ENCODE measurements around the gene PCK1.

PCK1 gene

DNA sequence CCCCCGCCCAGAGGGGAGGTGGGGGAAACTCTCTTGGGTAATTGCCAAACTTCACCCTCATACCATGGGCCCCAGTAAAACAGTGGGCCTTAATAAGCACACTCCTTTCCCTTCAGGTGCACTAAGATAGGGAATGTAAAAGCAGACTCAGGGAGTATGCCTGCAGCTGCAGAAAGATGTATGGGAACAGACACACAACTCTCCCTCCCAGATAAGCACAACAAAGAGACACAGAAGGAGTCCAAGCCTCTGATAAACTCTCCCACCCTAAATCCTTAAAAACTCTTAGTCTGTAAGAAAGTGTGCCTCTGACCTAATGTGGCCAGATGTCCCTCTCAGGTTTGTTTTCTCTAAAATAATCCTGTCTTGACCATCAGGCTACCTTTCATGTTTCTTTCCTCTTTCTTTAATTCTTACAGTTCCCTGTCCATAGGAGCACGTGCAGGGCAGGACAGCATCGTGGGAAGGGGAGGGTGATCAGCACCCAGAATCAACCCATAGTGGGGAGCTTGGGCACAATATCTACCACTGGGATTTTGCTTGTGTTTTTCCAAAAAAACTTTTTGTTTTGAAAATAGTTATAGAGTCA lies 24.7 kb upstream of the PCK1 start:
- no peak for DNase-seq (ENCODE audit: extremely low read depth, low read depth)
- H3K4me3 ChIP-seq (replicated peaks; ENCODE audit: low read depth, low read length), result no peak overlapping the region
- TF ChIP-seq, protein P1, sequence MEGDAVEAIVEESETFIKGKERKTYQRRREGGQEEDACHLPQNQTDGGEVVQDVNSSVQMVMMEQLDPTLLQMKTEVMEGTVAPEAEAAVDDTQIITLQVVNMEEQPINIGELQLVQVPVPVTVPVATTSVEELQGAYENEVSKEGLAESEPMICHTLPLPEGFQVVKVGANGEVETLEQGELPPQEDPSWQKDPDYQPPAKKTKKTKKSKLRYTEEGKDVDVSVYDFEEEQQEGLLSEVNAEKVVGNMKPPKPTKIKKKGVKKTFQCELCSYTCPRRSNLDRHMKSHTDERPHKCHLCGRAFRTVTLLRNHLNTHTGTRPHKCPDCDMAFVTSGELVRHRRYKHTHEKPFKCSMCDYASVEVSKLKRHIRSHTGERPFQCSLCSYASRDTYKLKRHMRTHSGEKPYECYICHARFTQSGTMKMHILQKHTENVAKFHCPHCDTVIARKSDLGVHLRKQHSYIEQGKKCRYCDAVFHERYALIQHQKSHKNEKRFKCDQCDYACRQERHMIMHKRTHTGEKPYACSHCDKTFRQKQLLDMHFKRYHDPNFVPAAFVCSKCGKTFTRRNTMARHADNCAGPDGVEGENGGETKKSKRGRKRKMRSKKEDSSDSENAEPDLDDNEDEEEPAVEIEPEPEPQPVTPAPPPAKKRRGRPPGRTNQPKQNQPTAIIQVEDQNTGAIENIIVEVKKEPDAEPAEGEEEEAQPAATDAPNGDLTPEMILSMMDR (IDR thresholded peaks at IDR 0.05; ENCODE audit: low read depth, low read length, missing control alignments), result no peak

DNA sequence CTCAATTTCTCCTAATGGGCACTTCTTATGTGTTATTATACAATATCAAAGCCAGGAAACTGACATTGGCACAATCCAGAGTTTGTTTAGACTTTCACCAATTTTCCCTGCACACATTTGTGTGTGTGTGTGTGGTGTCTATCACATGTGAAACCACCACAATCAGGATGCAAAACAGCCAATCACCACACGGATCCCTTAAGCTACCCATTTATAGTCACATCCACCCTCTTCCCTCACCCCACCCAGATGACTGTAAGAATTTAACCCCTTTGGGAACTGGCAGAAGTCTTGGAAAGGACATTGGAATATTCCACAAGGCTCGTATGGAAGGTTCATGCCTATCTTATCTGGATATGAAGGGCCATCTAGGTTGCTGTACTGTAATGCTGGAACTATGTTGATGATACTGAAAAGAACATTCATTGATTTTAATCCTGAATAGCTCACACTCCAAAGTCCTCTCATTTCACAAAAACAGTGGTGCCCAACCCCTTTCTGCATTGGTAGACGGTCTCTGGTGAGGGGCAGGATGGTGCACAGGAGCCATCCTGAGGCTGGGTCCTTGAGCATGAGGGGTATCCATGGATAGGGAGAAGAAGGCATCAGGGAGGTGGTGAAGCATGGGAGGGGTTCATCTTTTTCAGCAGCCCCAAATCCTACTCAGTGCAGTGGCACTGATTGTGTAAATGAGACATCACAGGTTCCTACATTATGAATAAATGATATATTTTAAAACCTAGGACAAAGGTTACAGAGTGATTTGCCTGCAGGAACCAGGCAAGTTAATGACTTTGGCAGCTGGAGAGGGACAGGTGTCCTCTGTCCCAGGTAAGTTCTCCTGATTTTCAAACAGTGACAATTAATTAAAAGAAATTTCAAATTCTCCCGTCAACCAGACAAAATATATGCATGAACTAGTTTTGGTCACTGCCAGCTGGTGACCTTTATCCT lies 23.9 kb upstream of the PCK1 start:
- TF ChIP-seq, protein P1 (IDR thresholded peaks at IDR 0.05; ENCODE audit: low read depth, low read length, missing control alignments), result no peak
- no peak for DNase-seq (ENCODE audit: extremely low read depth, low read depth)
- H3K4me3 ChIP-seq (replicated peaks; ENCODE audit: low read depth, low read length), result no peak overlapping the region

GRCh38 chr20:57537822-57538221 lies 23.1 kb upstream of the PCK1 start:
- no peak for DNase-seq (ENCODE audit: extremely low read depth, low read depth)
- TF ChIP-seq, protein P1 (IDR thresholded peaks at IDR 0.05; ENCODE audit: low read depth, low read length, missing control alignments), result no peak
- H3K4me3 ChIP-seq (replicated peaks; ENCODE audit: low read depth, low read length), result no peak overlapping the region

GRCh38 chr20:57539889-57540288 lies 21.0 kb upstream of the PCK1 start:
- H3K4me3 ChIP-seq (replicated peaks; ENCODE audit: low read depth, low read length), result no peak overlapping the region
- DNase-seq (ENCODE audit: extremely low read depth, low read depth), result no peak
- TF ChIP-seq, protein P1 (IDR thresholded peaks at IDR 0.05; ENCODE audit: low read depth, low read length, missing control alignments), result no peak

DNA sequence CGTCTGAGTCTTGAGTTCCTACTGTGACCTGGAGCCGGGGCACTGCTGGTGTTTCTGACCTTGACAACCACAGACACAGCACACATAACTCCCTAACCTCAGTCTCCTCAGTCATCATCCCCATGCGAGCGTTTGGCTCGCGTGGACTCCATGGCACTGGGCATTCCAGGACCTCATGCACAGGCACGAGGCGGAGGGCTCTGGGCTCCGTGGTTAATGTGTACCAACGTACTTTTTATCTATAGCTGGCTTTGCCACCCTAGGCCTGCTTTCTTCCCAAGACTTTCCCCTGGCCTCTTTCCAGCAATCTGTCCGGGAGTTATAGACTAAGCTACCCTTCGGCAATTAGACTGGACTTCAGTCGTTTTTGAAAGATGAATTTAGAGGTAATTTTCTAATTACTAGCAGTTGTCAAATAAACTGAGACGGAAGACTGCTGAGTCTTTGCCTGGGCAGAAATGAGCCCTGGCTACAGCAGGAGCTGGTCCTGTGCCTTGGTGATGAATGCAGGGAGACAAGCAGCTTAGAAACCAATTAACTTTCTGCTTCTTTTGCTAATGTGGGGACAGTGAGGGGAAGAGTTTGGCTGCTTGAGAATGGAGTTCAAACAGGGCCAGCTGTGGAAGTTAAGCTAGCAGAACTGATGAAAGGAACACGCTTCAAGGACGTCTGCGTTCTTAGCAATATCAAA lies 19.9 kb upstream of the PCK1 start:
- TF ChIP-seq, protein P1 (IDR thresholded peaks at IDR 0.05; ENCODE audit: low read depth, low read length, missing control alignments), result no peak
- DNase-seq (ENCODE audit: extremely low read depth, low read depth), result no peak
- no peak overlapping the region for H3K4me3 ChIP-seq (replicated peaks; ENCODE audit: low read depth, low read length)

DNA sequence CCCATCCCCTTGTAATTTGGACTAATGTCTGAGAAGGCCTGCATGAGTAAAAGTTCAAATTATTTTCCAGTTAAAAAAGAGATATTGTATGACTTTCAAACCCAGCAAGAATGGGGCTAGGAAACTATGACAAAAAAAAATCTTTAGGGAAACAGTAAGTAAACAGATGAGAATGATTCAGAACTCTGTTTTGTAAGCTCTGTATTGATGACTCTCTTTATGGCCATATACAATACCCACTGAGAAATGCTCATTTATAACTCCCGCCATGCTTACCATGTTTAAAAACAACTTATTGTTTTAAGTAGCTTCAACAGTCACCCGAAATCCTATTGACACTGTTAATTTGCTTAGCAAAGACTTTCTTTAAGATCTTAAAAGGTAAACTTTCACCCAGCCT lies 17.2 kb upstream of the PCK1 start:
- H3K4me3 ChIP-seq (replicated peaks; ENCODE audit: low read depth, low read length), result no peak overlapping the region
- TF ChIP-seq, protein P1 (IDR thresholded peaks at IDR 0.05; ENCODE audit: low read depth, low read length, missing control alignments), result no peak
- no peak for DNase-seq (ENCODE audit: extremely low read depth, low read depth)

Data from HFF-Myc (cell line).